Pancreas (tissue), 10 donors: ENCODE measurements around the gene PTTG1IP. TPM values are rescaled to one million over a fixed set of nuclear protein-coding genes. Genes with fewer than 3 reads are reported as not detected.

Experiments
- ATAC-seq, 4 donors: fragments of 200-7000 bp; cut with Tn5 transposase; one replicate each; pipeline versions ENCODE4 v1.8.0 to v1.9.1; 2020; ENCODE audit warnings: mild to moderate bottlenecking in 4 of 4, moderate library complexity in 4 of 4
- DNase-seq, 6 donors: peaks; one replicate each; pipeline ENCODE4 v3.0.0-alpha.2; 2020
- FAIRE-seq: peaks from 2 replicates; lab custom pipeline; 2012; peaks lifted over from hg19 to GRCh38; lab: Jason Lieb, UNC
- H3K27ac ChIP-seq, 4 donors: fragments of 200-600 bp; sonication (generic); 1 replicate in 3 of 4; 2 replicates in 1 of 4; pipeline versions ENCODE4 v1.5.0 to v1.8.0; 2020
- H3K27me3 ChIP-seq, 4 donors: fragments of 200-600 bp; one replicate each; pipeline ENCODE4 v1.8.0; 2021
- H3K36me3 ChIP-seq, 3 donors: fragments of 200-600 bp; sonication (generic) in 1 of 3; one replicate each; pipeline versions ENCODE4 v1.5.0 to v1.8.0; 2020 to 2021
- H3K4me1 ChIP-seq, 3 donors: fragments of 200-600 bp; one replicate each; pipeline ENCODE4 v1.8.0; 2021
- H3K4me3 ChIP-seq, 4 donors: fragments of 200-600 bp; sonication (generic) in 2 of 4; one replicate each; pipeline versions ENCODE4 v1.5.0 to v1.8.0; 2020 to 2021
- H3K9me3 ChIP-seq, 4 donors: fragments of 200-600 bp; one replicate each; pipeline ENCODE4 v1.8.0; 2021
- CTCF ChIP-seq, 4 donors: fragments of 200-600 bp; sonication (generic) in 3 of 4; IDR thresholded peaks; one replicate each; pipeline versions ENCODE4 v1.5.0 to v1.8.0; 2021; ENCODE audit warnings: antibody characterized with exemption in 4 of 4
- WGBS, 2 donors: extraction: QIAGEN DNeasy Blood & Tissue Kit; methylation state at CpG; one replicate each; pipeline ENCODE4 v1.1.7; 2013; 5-methylcytosine and 5-hydroxymethylcytosine counted together
- intact Hi-C, 3 donors: fragments of 100-400 bp; cut with DNase I; formaldehyde crosslinking; loops; one replicate each; pipeline versions ENCODE4 v1.11.1 to v1.14.2; 2022
- polyA plus RNA-seq, 2 donors: library from polyadenylated mRNA; stranded (reverse); fragments of 200-250 nt; gene quantifications; one replicate each; pipeline ENCODE4 v1.2.3, GENCODE V29; 2013
- total RNA-seq, 6 donors: library from RNA; stranded (reverse); fragmentation: NEBNext Ultra II Directional in 4 of 6; extraction: Animal tissue kit (Norgen Biotek cat#: 25700) in 4 of 6; gene quantifications; one replicate each; pipeline versions ENCODE4 v1.2.1 to v1.2.4, GENCODE V29; 2021 to 2023
- donor health status: healthy with polysubstance abuse.
- donor health status: DM: no; HTN: no; CAD: no; lungs with moderate emphysema.
- donor health status: DM: no; HTN: no; CAD: no.
- donor health status: control.
- donor health status: control.
- donor health status: Bipolar disorder and iron deficiency.
- donor health status: DM: yes; HTN: yes; CAD: no.
- donor health status: DM: no; HTN: no; CAD: no.
- donor health status: DM: no; HTN: no; CAD: no.
- donor health status: DM: yes; HTN: yes; CAD: no.

PTTG1IP gene
- total and polyA plus RNA-seq, 8 donors: 44.9 to 118 (median 60.6) TPM

DNA sequence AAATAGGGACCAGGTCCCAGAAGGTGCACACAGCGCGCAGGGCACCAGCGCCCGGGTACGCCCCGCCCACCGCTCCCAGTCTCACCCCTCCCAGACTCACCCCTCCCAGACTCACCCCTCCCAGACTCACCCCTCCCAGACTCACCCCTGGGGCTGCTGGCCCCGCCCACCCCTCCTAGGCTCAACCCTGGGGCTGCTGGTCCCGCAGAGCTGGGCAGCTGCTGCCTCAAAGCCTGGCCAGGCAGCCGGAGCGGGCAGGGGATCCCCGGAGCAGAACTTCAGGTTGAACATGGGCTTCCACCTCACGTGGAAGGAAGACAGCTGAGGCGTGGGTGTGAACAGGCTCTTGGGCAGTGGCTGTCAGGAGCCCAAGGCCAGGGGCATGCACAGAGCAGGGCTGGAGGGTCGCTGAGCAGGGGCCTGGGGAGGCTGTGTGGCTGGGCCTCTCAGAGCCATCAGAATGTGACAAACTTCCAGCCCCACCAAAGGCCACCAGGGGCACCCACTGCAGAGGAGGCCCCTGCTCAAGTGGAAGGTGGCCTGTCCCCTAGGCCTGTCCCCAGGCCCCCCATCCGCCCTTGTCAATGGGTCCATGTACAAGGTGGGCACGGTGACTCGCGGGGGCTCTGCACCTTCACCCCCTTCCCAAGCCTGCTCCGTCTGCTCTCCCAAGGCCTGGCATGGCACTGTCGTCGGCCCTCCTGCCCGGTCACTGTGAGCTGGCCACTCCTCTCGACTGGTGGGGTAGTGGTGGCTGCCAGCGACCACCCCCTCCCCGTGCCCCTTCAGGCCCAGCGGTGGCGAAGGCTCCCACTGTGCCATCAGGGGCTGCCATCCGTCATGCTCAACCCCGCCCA is 35.2 kb downstream of the PTTG1IP start:
- no peaks in the 10 kb centered on the region for H3K36me3 ChIP-seq
- intact Hi-C loops: no loop called here
- ATAC-seq (no peak), DNase-seq (no peak), FAIRE-seq (no peak)
- H3K27ac ChIP-seq: no peak overlapping the region
- no peaks in the 10 kb centered on the region for H3K9me3 ChIP-seq
- no peaks in the 10 kb centered on the region for H3K4me1 ChIP-seq
- TF ChIP-seq CTCF (IDR thresholded peaks at IDR 0.05): no peak
- H3K4me3 ChIP-seq: no peak overlapping the region
- WGBS, 2 donors: 77 to 89% methylated on average over 29 to 30 of the region's 30 CpGs
- H3K27me3 ChIP-seq: no peaks in the 10 kb centered on the region

DNA sequence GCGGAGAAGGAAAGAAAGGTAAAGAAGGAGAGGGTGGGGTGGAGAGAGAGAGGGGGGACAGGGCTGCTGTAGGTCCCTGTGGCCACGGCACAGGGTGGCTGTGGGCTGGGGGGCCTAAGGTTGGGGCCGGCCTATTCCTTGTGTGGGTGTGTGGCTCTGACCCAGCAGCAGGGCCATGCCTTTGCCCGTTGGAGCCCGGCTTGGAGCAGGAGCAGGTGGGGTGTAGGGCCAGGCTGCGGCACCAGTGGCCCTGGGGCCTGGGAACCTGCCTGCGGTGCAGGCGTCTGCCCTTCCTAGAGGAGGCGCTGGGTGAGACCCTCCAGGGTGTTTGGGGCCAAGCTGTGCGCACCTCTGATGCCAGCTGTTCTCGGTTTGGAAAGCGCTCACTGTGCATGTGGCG is 36.0 kb downstream of the PTTG1IP start:
- H3K4me1 ChIP-seq: no peaks in the 10 kb centered on the region
- FAIRE-seq: no peak

GRCh38 chr21:44836666-44837471 is 36.6 kb downstream of the PTTG1IP start:
- no peaks in the 10 kb centered on the region for H3K36me3 ChIP-seq
- no peak for TF ChIP-seq CTCF (IDR thresholded peaks at IDR 0.05)
- ATAC-seq: peak in 3 of 4 donors; percentile 46 to 56 (median 54)
- no peak for FAIRE-seq
- no peaks in the 10 kb centered on the region for H3K27me3 ChIP-seq
- no peaks in the 10 kb centered on the region for H3K9me3 ChIP-seq
- no peak overlapping the region for H3K4me3 ChIP-seq
- no peak overlapping the region for H3K27ac ChIP-seq
- intact Hi-C loops: no loop called here
- H3K4me1 ChIP-seq: no peaks in the 10 kb centered on the region
- WGBS, 2 donors: 57 to 63% methylated on average over 37 of the region's 37 CpGs
- peak in 2 of 6 donors; percentile 16 to 49 for DNase-seq

More for the DNA sequence above, 36.0 kb downstream of the PTTG1IP start:
- Histone ChIP-seq H3K27ac (no peak overlapping the region), H3K27me3 (no peaks in the 10 kb centered on the region), H3K4me3 (no peak overlapping the region), H3K9me3 (no peaks in the 10 kb centered on the region), H3K36me3 (no peaks in the 10 kb centered on the region)
- no peak for TF ChIP-seq CTCF (IDR thresholded peaks at IDR 0.05)
- intact Hi-C loops: no loop called here
- ATAC-seq: no peak
- 87 to 93% methylated on average over 12 to 13 of the region's 13 CpGs for WGBS, 2 donors
- peak in 2 of 6 donors; percentile 14 to 47 for DNase-seq

- H3K4me1 ChIP-seq: no peaks in the 10 kb centered on the region
- FAIRE-seq (no peak), ATAC-seq (no peak), DNase-seq (no peak)
- no peak overlapping the region for H3K27ac ChIP-seq
- no peaks in the 10 kb centered on the region for H3K36me3 ChIP-seq
- 12 to 23% methylated on average over 3 of the region's 3 CpGs for WGBS, 2 donors
- intact Hi-C loops: no loop called here
- no peaks in the 10 kb centered on the region for H3K9me3 ChIP-seq
- TF ChIP-seq CTCF (IDR thresholded peaks at IDR 0.05): no peak
- no peaks in the 10 kb centered on the region for H3K27me3 ChIP-seq
- H3K4me3 ChIP-seq: no peak overlapping the region
Measured at GRCh38 chr21:44836349-44836665, 37.2 kb downstream of the PTTG1IP start.
